Fibroblast of villous mesenchyme (primary cell): Measurements from ENCODE around the gene FBL. TPM values are rescaled to one million over a fixed set of nuclear protein-coding genes. Genes with fewer than 3 reads are reported as not detected.
"Not testable (repeated sequence)": the region's sequence is repeated elsewhere in the genome, so short reads cannot be mapped to it uniquely, and the experiment has no call there.

Source experiments
- DNase-seq: peaks from one replicate; pipeline ENCODE4 v3.0.0-alpha.2; 2010; ENCODE audit warnings: low read depth
- H3K4me3 ChIP-seq: 2 replicates; pipeline ENCODE4 v1.5.1; 2011; ENCODE audit warnings: low read depth, mild to moderate bottlenecking, low read length
- total RNA-seq: library from RNA; depleted of rRNA; stranded (reverse); fragments of >200 nt; gene quantifications from 2 replicates; pipeline ENCODE4 v1.2.3, GENCODE V29; 2012
- TF ChIP-seq, protein P1 (sequence below): IDR thresholded peaks from 2 replicates; pipeline ENCODE4 v1.5.1; 2012; ENCODE audit warnings: low read depth, mild to moderate bottlenecking, low read length; ENCODE audit not compliant: insufficient read depth

FBL gene
- total RNA-seq, 1 donor: 83.3 TPM

DNA sequence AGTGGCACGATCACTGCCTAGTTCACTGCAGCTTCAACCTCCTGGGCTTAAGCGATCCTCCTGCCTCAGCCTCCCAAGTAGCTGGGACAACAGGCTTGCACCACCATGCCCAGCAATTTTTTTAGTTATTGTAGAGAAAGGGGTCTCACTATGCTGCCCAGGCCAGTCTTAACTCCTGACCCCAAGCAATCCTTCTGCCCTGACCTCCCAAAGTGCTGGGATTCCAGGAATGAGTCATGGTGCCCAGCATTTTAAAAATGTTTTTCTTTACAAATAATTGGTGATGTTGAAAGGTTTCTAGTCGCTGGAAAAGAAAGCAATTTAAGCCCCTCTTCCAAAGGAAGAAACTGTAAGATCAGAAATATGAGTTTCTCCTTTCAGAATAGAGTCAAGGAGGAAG lies 31.6 kb downstream of the FBL start:
- no peak overlapping the region for H3K4me3 ChIP-seq
- DNase-seq: no peak
- TF ChIP-seq, protein P1, sequence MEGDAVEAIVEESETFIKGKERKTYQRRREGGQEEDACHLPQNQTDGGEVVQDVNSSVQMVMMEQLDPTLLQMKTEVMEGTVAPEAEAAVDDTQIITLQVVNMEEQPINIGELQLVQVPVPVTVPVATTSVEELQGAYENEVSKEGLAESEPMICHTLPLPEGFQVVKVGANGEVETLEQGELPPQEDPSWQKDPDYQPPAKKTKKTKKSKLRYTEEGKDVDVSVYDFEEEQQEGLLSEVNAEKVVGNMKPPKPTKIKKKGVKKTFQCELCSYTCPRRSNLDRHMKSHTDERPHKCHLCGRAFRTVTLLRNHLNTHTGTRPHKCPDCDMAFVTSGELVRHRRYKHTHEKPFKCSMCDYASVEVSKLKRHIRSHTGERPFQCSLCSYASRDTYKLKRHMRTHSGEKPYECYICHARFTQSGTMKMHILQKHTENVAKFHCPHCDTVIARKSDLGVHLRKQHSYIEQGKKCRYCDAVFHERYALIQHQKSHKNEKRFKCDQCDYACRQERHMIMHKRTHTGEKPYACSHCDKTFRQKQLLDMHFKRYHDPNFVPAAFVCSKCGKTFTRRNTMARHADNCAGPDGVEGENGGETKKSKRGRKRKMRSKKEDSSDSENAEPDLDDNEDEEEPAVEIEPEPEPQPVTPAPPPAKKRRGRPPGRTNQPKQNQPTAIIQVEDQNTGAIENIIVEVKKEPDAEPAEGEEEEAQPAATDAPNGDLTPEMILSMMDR: no peak

DNA sequence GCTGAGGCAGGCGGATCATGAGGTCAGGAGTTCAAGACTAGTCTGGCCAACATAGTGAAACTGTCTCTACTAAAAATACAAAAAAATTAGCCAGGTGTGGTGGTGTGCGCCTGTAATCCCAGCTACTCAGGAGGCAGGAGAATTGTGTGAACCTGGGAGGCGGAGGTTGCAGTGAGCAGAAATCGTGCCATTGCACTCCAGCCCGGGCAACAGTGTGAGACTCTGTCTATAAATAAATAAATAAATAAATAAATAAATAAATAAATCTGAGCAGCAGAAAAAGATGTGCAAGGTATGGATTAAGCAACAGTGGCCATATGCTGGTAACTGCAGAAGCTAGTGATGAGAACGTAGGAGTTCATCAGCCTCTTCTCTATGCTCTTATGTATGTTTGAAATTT lies 32.1 kb downstream of the FBL start:
- H3K4me3 ChIP-seq, DNase-seq: not testable (repeated sequence)

DNA sequence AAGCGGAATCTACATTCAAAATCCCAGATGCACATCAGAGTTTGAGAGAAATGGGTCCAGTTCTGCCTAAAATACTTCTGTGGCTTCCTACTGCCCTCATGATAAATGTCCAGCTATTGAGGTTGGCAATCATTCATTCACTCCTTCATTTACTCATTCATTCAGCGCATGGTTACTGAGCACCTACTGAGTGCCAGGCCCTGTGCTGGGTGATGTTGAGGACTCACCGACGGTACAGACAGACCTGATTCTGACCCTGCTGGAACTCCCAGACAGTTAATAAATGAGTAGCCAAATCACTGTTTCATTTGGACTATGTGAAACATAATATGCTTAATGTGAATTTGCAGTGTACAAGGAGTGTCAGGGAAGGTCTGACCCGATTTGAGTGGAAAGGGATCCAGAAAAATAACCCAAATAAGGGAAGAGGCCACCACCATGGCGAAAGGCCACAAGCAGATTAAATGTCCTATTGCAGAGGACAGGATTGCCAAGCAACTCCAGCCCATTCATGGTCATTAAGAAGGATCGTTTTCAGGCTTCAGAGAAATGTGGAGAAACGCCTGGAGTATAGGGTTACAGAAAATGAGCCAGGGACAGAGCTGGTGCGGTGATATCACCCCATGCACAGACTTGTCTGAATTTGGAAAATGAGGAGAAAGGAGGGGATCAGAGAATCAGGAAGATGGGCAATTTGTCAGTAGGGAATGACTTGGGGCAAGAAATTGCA lies 32.8 kb downstream of the FBL start:
- H3K4me3 ChIP-seq: no peak overlapping the region
- TF ChIP-seq, protein P1: no peak
- no peak for DNase-seq

DNA sequence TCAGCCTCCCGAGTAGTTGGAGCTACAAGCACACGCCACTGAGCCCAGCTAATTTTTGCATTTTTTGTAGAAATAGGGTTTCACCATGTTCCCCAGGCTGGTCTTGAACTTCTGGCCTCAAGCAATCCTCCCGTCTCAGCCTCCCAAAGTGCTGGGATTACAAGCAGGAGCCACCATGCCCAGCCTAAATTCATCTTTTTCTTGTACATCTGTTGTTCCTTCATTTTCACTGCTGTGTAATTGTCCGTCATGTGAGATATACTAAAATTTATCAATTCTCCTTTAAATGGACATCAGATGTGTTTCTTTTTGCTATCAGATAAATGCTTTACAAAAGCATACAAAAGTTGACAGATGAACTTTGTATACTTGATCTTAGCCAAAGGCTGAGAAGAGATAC lies 35.1 kb downstream of the FBL start:
- TF ChIP-seq, protein P1: no peak
- no peak overlapping the region for H3K4me3 ChIP-seq
- DNase-seq: no peak

DNA sequence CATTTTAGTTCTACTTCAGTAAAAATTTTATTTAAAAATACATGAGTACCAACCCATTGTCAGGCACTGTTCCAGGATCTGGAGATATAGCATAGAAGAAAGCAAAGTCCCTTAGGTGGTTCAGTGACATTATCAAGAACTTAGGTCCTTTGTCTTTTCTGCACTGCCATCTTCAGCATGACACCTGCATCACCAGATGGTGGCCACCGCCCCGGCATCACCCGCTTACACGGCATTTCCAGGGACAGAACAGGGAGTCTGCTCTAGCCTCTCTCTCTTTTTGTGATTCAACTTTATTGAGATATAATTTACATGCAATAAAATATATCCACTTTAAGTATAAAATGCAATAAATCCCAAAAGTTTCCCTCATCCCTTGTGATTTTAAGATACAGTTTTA lies 35.8 kb downstream of the FBL start:
- no peak overlapping the region for H3K4me3 ChIP-seq
- DNase-seq: no peak
- TF ChIP-seq, protein P1: no peak

DNA sequence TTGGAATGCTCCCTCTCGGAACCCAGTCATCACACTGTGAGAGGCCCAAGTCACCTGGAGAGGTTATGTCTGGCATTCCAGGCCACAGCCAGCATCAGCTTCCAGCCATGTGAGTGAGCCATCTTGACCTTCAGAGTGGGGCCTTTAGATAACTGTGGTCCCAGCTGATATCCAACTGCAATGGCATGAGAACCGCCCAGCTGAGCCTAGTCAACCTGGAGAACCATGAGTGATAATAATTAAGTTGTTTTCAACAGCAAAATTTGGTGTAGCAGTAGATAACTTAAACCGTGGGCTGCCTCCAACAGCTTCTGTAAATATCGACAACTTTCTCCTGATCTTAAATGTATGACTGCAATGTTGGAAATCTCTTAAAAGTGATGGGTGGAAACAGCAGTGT lies 36.8 kb downstream of the FBL start:
- no peak for DNase-seq
- no peak overlapping the region for H3K4me3 ChIP-seq
- TF ChIP-seq, protein P1: no peak

DNA sequence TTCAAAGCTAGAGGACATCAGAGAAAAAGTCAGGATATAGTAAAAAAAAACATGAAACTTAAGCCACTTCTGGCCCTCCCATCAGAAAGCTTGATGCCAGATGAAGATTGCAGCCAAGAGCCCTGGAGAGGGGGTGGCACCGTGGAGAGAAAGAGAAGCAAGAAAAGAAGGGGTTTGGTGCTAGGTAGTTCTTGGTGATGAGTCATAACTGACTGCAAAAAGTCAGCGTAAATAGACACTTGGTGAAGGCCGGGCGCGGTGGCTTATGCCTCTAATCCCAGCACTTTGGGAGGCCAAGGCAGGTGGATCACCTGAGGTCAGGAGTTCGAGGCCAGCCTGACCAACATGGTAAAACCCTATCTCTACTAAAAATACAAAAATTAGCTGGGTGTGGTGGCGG lies 37.5 kb downstream of the FBL start:
- not testable (repeated sequence) for H3K4me3 ChIP-seq, DNase-seq

DNA sequence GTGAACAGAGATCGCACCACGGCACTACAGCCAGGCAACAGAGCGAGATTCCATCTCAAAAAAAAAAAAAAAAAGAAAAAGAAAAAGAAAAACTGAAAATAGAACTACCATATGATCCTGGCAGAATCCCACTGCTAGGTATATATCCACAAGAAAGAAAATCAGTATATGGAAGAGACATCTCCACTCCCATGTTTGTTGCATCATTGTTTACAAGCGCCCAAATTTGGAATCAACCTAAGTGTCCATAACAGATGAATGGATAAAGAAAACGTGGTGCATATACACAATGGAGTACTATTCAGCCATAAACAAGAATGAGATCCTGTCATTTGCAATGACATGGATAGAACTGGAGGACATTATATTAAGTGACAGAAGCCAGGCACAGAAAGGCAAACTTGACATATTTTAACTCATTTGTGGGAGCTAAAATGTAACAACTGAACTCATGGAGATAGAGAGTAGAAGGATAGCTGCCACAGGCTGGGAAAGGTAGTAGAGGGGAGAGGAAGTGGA lies 38.3 kb downstream of the FBL start:
- H3K4me3 ChIP-seq: no peak overlapping the region
- no peak for DNase-seq
- TF ChIP-seq, protein P1: no peak
